Measurements from ENCODE around the gene PES1.

GRCh38 chr22:30565341-30565740 lies 26.4 kb downstream of the PES1 start:
- TF ChIP-seq CTCF (IDR thresholded peaks at IDR 0.05; ENCODE audit: insufficient read depth, low read depth, low read length) (no peak), EZH2 (IDR thresholded peaks at IDR 0.05; ENCODE audit: insufficient read depth, low read length) (no peak)

Data from astrocyte (in vitro differentiated cells and primary cell).